ENCODE results near the gene GABRB2.

GRCh38 chr5:161580621-161581020, 34.1 kb upstream of the GABRB2 start:
- TF ChIP-seq CTCF (IDR thresholded peaks at IDR 0.05) (no peak), ZFX (IDR thresholded peaks at IDR 0.05; ENCODE audit: borderline replicate concordance) (no peak)

Measured in 22Rv1 (cell line).